Measurements from ENCODE around the gene STAM2.
A peak's percentile ranks its signal among the peaks of the same experiment; 100 is the strongest.
"Not testable (repeated sequence)": the region's sequence is repeated elsewhere in the genome, so short reads cannot be mapped to it uniquely, and the experiment has no call there.

STAM2 gene

DNA sequence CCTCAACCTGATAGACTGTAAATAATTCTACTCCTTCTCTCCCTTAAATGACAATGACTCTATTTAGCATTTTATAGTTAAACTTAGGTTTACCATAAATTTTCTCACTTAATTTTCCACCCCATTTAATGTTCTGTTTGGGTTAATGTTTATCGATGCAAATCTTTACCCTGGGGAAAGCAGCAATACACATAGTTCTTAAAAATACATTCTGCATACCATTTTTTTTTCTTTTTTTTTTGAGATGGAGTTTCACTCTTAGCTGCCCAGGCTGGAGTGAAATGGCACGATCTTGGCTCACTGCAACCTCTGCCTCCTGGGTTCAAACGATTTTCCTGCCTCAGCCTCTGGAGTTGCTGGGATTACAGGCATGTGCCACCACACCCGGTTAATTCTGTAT lies 14.0 kb downstream of the STAM2 start:
- Histone ChIP-seq H3K36me3 (replicated peaks) (no peaks in the 10 kb centered on the region), H3K4me3 (ENCODE audit: low read depth, low read length) (no peak overlapping the region), H3K27ac (no peak overlapping the region), H3K27me3 (replicated peaks) (no peaks in the 10 kb centered on the region)
- in situ Hi-C loops (cut with HindIII; ENCODE audit: low pct_ligation_motif_present, low sequenced_read_pairs) = loop anchor here (25.0 kb wide), 1 partner anchor 124 kb away; no protein-coding TSS in a partner anchor
- no peak for DNase-seq
- TF ChIP-seq, protein P1, sequence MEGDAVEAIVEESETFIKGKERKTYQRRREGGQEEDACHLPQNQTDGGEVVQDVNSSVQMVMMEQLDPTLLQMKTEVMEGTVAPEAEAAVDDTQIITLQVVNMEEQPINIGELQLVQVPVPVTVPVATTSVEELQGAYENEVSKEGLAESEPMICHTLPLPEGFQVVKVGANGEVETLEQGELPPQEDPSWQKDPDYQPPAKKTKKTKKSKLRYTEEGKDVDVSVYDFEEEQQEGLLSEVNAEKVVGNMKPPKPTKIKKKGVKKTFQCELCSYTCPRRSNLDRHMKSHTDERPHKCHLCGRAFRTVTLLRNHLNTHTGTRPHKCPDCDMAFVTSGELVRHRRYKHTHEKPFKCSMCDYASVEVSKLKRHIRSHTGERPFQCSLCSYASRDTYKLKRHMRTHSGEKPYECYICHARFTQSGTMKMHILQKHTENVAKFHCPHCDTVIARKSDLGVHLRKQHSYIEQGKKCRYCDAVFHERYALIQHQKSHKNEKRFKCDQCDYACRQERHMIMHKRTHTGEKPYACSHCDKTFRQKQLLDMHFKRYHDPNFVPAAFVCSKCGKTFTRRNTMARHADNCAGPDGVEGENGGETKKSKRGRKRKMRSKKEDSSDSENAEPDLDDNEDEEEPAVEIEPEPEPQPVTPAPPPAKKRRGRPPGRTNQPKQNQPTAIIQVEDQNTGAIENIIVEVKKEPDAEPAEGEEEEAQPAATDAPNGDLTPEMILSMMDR (IDR thresholded peaks at IDR 0.05; ENCODE audit: low read depth, low read length, missing control alignments) = no peak

DNA sequence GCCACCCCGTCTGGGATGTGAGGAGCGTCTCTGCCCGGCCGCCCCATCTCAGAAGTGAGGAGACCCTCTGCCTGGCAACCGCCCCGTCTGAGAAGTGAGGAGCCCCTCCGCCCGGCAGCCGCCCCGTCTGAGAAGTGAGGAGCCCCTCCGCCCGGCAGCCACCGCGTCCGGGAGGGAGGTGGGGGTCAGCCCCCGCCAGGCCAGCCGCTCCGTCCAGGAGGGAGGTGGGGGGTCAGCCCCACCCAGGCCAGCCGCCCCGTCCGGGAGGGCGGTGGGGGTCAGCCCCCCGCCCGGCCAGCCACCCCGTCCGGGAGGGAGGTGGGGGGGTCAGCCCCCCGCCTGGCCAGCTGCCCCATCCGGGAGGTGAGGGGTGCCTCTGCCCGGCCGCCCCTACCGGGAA lies 15.2 kb downstream of the STAM2 start:
- not testable (repeated sequence) for H3K36me3 ChIP-seq (replicated peaks); H3K27ac ChIP-seq; H3K27me3 ChIP-seq (replicated peaks); H3K4me3 ChIP-seq (ENCODE audit: low read depth, low read length); DNase-seq
- in situ Hi-C loops (cut with HindIII; ENCODE audit: low pct_ligation_motif_present, low sequenced_read_pairs) = loop anchor here (25.0 kb wide), 1 partner anchor 123 kb away; no protein-coding TSS in a partner anchor

DNA sequence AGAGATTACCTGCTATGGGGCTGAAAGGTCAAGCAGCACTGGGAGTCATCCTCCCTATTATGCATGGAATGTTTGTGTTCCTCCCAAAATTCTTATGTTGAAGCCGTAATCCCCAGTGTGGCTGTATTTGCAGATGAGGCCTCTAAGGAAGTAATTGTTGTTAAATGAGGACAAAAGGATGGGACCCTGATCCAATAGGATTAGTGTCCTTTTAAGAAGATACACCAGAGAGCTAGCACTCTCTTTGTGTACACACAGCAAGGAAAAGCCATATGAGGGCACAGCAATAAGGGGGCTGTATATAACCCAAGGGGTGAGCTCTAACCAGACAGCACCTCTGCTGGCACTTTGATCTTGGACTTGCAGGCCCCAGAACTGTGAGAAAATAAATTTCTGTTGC lies 18.3 kb downstream of the STAM2 start:
- TF ChIP-seq, protein P1 (IDR thresholded peaks at IDR 0.05; ENCODE audit: low read depth, low read length, missing control alignments) = no peak
- H3K27me3 ChIP-seq (replicated peaks) = no peaks in the 10 kb centered on the region
- no peaks in the 10 kb centered on the region for H3K36me3 ChIP-seq (replicated peaks)
- no peak for DNase-seq
- in situ Hi-C loops (cut with HindIII; ENCODE audit: low pct_ligation_motif_present, low sequenced_read_pairs) = loop anchor here (25.0 kb wide), 1 partner anchor 120 kb away; no protein-coding TSS in a partner anchor
- H3K27ac ChIP-seq = no peak overlapping the region
- H3K4me3 ChIP-seq (ENCODE audit: low read depth, low read length) = no peak overlapping the region

DNA sequence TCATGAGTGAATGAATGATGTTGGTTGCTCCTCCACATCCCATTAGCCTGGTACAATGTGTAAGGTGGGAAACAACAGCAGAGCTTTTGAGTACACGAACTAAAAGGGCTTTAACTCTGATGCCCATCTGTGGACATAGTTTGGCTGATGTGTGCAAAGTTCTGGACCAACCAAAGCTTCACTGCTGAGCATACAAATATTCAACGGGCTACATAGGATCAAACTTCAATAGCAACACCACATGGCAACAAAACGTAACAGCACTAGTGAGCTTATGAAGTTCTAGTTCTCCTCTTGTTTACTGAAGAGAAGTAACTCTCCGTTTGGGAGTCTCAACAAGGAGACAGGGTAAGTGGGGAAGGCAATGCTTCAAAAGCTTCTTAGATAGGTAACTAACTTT lies 20.4 kb downstream of the STAM2 start:
- no peaks in the 10 kb centered on the region for H3K36me3 ChIP-seq (replicated peaks)
- TF ChIP-seq, protein P1 (IDR thresholded peaks at IDR 0.05; ENCODE audit: low read depth, low read length, missing control alignments) = no peak
- in situ Hi-C loops (cut with HindIII; ENCODE audit: low pct_ligation_motif_present, low sequenced_read_pairs) = loop anchor here (25.0 kb wide), 1 partner anchor 118 kb away; no protein-coding TSS in a partner anchor
- H3K27ac ChIP-seq = no peak overlapping the region
- no peaks in the 10 kb centered on the region for H3K27me3 ChIP-seq (replicated peaks)
- no peak overlapping the region for H3K4me3 ChIP-seq (ENCODE audit: low read depth, low read length)
- no peak for DNase-seq

DNA sequence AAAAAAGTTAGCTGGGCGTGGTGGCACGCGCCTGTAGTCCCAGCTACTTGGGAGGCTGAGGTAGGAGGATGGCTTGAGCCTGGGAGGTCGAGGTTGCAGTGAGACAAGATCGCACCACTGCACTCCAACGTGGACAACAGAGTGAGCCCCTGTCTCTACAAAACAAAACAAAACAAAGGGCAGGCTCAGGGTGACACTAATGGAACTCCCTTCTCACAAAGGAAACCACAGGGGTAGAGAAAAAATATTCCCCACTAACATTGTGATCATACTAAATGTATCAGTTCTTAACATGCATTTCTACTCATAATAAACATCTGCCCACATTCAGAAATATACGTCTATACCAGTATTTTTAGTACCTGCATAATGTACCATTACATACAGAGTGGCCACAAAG lies 21.1 kb downstream of the STAM2 start:
- TF ChIP-seq, protein P1 (IDR thresholded peaks at IDR 0.05; ENCODE audit: low read depth, low read length, missing control alignments) = no peak
- in situ Hi-C loops (cut with HindIII; ENCODE audit: low pct_ligation_motif_present, low sequenced_read_pairs) = loop anchor here (25.0 kb wide), 1 partner anchor 117 kb away; no protein-coding TSS in a partner anchor
- no peak for DNase-seq
- no peak overlapping the region for H3K27ac ChIP-seq
- no peaks in the 10 kb centered on the region for H3K27me3 ChIP-seq (replicated peaks)
- no peaks in the 10 kb centered on the region for H3K36me3 ChIP-seq (replicated peaks)
- no peak overlapping the region for H3K4me3 ChIP-seq (ENCODE audit: low read depth, low read length)

DNA sequence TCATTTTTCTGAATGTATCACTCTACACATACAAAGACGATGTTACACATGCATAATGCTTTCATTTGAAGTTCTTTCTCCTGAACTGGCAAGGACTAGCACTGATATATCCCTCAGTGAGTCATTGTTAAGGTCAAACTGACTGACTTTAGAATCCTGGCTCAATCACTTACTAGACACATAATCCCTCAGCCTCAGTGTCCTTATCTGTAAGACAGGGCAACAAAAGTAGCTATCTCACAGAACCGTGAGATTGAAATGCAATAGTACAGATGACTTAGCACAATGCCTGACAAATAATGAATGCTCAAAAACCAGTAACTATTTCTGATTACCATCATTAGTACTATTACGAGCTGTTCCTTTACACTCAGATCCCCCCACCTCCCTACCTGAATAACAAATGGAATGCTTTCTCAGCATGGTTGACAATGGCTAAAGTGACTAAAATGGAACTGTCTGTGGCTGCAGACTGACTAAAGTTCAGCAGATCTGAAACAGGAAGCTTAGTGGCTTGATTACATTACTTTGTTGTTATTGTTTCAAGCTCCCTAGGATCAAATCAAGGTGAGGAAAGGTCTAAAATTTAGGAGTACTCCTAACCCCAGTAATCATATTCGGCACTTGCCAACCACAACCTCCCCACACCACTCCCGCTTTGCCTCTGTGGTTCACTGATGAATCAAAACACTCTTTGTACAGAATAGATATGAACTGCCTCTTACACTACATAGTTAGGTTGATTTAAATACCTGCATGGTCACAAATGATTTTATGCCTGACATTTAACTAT lies 40.9 kb downstream of the STAM2 start:
- Histone ChIP-seq H3K27ac (peak overlapping the region; percentile 51), H3K27me3 (replicated peaks) (no peaks in the 10 kb centered on the region), H3K36me3 (replicated peaks) (no peaks in the 10 kb centered on the region), H3K4me3 (ENCODE audit: low read depth, low read length) (no peak overlapping the region)
- TF ChIP-seq, protein P1 (IDR thresholded peaks at IDR 0.05; ENCODE audit: low read depth, low read length, missing control alignments) = no peak
- in situ Hi-C loops (cut with HindIII; ENCODE audit: low pct_ligation_motif_present, low sequenced_read_pairs) = no loop called here
- DNase-seq = peak; percentile 72
